PC-9 (cell line): ENCODE data around the gene ZWILCH. TPM values are rescaled to one million over a fixed set of nuclear protein-coding genes. Genes with fewer than 3 reads are reported as not detected.

Source experiments
- BruUV-seq: library from RNA; stranded (reverse); fragments of 400-500 nt; replicated peaks from 2 replicates; lab custom pipeline; 2021; lab: Mats Ljungman, UMichigan
- CTCF ChIA-PET: fragments of 300-600 bp; sonication (Branson Sonifier 250); formaldehyde crosslinking; loops from one replicate; lab custom pipeline; 2022; ENCODE audit warnings: antibody characterized with exemption; lab: Charles Lee
- POLR2A ChIA-PET: fragments of 300-600 bp; sonication (Branson Sonifier 250); formaldehyde crosslinking; loops from one replicate; lab custom pipeline; 2022; ENCODE audit warnings: antibody characterized with exemption; ENCODE audit not compliant: unreplicated experiment; lab: Charles Lee
- DNase-seq, 2 experiments: peaks; one replicate each; pipeline versions ENCODE4 v3.0.0 to v3.0.0-alpha.2; 2015 to 2022; ENCODE audit warnings: mixed read lengths in 1 of 2
- H2AFZ ChIP-seq: fragments of 200-600 bp; sonication (generic); 2 replicates; pipeline ENCODE4 v1.8.1; 2017; ENCODE audit warnings: antibody characterized with exemption
- H3F3A ChIP-seq: fragments of 200-600 bp; sonication (generic); 2 replicates; pipeline ENCODE4 v1.8.1; 2017; ENCODE audit warnings: antibody characterized with exemption, mild to moderate bottlenecking, low read depth; ENCODE audit not compliant: insufficient read depth
- H3K27ac ChIP-seq: fragments of 200-600 bp; sonication (generic); 2 replicates; pipeline ENCODE4 v1.6.1; 2016; ENCODE audit warnings: mixed run types
- H3K27me3 ChIP-seq: fragments of 200-600 bp; sonication (generic); 2 replicates; pipeline ENCODE4 v1.6.1; 2016; ENCODE audit warnings: low read depth, mixed run types; ENCODE audit not compliant: insufficient read depth
- H3K36me3 ChIP-seq: fragments of 200-600 bp; sonication (generic); 2 replicates; pipeline ENCODE4 v1.6.1; 2016; ENCODE audit warnings: low read depth, mixed run types
- H3K4me1 ChIP-seq: fragments of 200-600 bp; sonication (generic); replicated peaks from 2 replicates; pipeline ENCODE4 v1.6.1; 2016; ENCODE audit warnings: mixed run types; ENCODE audit not compliant: insufficient read depth
- H3K4me2 ChIP-seq: fragments of 200-600 bp; sonication (generic); 2 replicates; pipeline ENCODE4 v1.6.1; 2017; ENCODE audit warnings: mixed run types
- H3K4me3 ChIP-seq: fragments of 200-600 bp; sonication (generic); 2 replicates; pipeline ENCODE4 v1.6.1; 2016; ENCODE audit warnings: mixed run types
- H3K79me2 ChIP-seq: fragments of 200-600 bp; sonication (generic); 2 replicates; pipeline ENCODE4 v1.6.1; 2017; ENCODE audit warnings: low read depth, mixed run types
- H3K9me2 ChIP-seq: fragments of 200-600 bp; sonication (generic); 2 replicates; pipeline ENCODE4 v1.8.1; 2017; ENCODE audit warnings: mild to moderate bottlenecking; ENCODE audit not compliant: insufficient read depth
- H3K9me3 ChIP-seq: fragments of 200-600 bp; sonication (generic); 2 replicates; pipeline ENCODE4 v1.8.1; 2016; ENCODE audit warnings: low read depth; ENCODE audit not compliant: insufficient read depth
- H4K20me1 ChIP-seq: fragments of 200-600 bp; sonication (generic); 2 replicates; pipeline ENCODE4 v1.8.1; 2017; ENCODE audit not compliant: insufficient read depth
- CTCF ChIP-seq: fragments of 200-600 bp; sonication (generic); conservative IDR thresholded peaks from 2 replicates; pipeline ENCODE4 v1.6.1; 2017; ENCODE audit warnings: mixed run types, antibody characterized with exemption, mild to moderate bottlenecking, moderate library complexity
- EZH2 ChIP-seq: fragments of 200-600 bp; sonication (generic); IDR thresholded peaks from 2 replicates; pipeline ENCODE4 v1.8.0; 2017; ENCODE audit warnings: antibody characterized with exemption, low read depth
- intact Hi-C: fragments of 100-400 bp; cut with micrococcal nuclease; formaldehyde crosslinking; loops from one replicate; pipeline ENCODE4 v1.10.0; 2022; ENCODE audit not compliant: unreplicated experiment
- total RNA-seq: library from RNA; stranded (reverse); gene quantifications from 2 replicates; pipeline ENCODE4 v1.2.3, GENCODE V29; 2021

ZWILCH gene
- total RNA-seq, 1 experiment from 2014 or later: 26.3 TPM

- Histone ChIP-seq H3K79me2 (peaks cover 37% of the 10 kb centered on the region), H3K27ac (no peak overlapping the region), H3K4me3 (no peak overlapping the region), H3F3A (peaks cover 15% of the 10 kb centered on the region; the same call in 1 of the 2 replicates), H3K9me2 (no peaks in the 10 kb centered on the region), H3K27me3 (no peaks in the 10 kb centered on the region), H3K4me2 (no peak overlapping the region), H3K36me3 (peaks cover 8% of the 10 kb centered on the region; the same call in 1 of the 2 replicates), H3K4me1 (no peaks in the 10 kb centered on the region), H4K20me1 (peaks cover 4% of the 10 kb centered on the region; the same call in 1 of the 2 replicates), H2AFZ (no peak overlapping the region), H3K9me3 (no peaks in the 10 kb centered on the region)
- intact Hi-C loops: loop anchor here (5.0 to 10.0 kb wide), 3 partner anchors 259 to 604 kb away; no protein-coding TSS in a partner anchor
- DNase-seq: no peak
- TF ChIP-seq CTCF (no peak), EZH2 (no peak)
- ChIA-PET CTCF (no interaction called here), POLR2A (no interaction called here)
- BruUV-seq: no TSS peak
Observed at GRCh38 chr15:66508293-66508883, 3.3 kb downstream of the ZWILCH start.

- Histone ChIP-seq H3K9me3 (no peaks in the 10 kb centered on the region), H3K27ac (no peak overlapping the region), H3K4me2 (no peak overlapping the region), H2AFZ (no peak overlapping the region), H3K27me3 (no peaks in the 10 kb centered on the region), H3K36me3 (no peaks in the 10 kb centered on the region), H3K4me3 (no peak overlapping the region), H3F3A (peaks cover 17% of the 10 kb centered on the region; the same call in 1 of the 2 replicates), H4K20me1 (no peaks in the 10 kb centered on the region), H3K4me1 (peaks cover 12% of the 10 kb centered on the region), H3K9me2 (no peaks in the 10 kb centered on the region), H3K79me2 (no peaks in the 10 kb centered on the region)
- BruUV-seq: no TSS peak
- no peak for DNase-seq
- intact Hi-C loops: no loop called here
- no peak for TF ChIP-seq EZH2
- no peak for TF ChIP-seq CTCF
- POLR2A ChIA-PET: no interaction called here
- CTCF ChIA-PET: no interaction called here
Observed at GRCh38 chr15:66514586-66514985, 9.5 kb downstream of the ZWILCH start.

GRCh38 chr15:66515901-66516322 is 10.8 kb downstream of the ZWILCH start:
- peak overlapping the region; percentile 39 for H3K27ac ChIP-seq
- no peak overlapping the region for H2AFZ ChIP-seq
- H4K20me1 ChIP-seq: no peaks in the 10 kb centered on the region
- H3K9me3 ChIP-seq: no peaks in the 10 kb centered on the region
- ChIA-PET POLR2A (interaction anchor here (0.6 to 1.0 kb wide), 3 partner anchors 10 to 647 kb away, joined by 3 to 8 read pairs (median 8); partner anchors contain the start of genes RAB11A, RPL4 and ZWILCH), CTCF (interaction anchor here (0.6 kb wide), 1 partner anchor 22 kb away, joined by 4 read pairs; no protein-coding TSS in a partner anchor)
- no TSS peak for BruUV-seq
- DNase-seq: peak; percentile 56 to 58
- intact Hi-C loops: no loop called here
- peaks cover 12% of the 10 kb centered on the region for H3K4me1 ChIP-seq
- no peak overlapping the region for H3K4me3 ChIP-seq
- no peak overlapping the region for H3K4me2 ChIP-seq
- no peaks in the 10 kb centered on the region for H3K9me2 ChIP-seq
- no peaks in the 10 kb centered on the region for H3K36me3 ChIP-seq
- H3F3A ChIP-seq: peaks cover 17% of the 10 kb centered on the region; the same call in 1 of the 2 replicates
- no peaks in the 10 kb centered on the region for H3K27me3 ChIP-seq
- H3K79me2 ChIP-seq: no peaks in the 10 kb centered on the region
- TF ChIP-seq CTCF (no peak), EZH2 (no peak)
